Mucosa of rectum (tissue), 2 donors: Measurements from ENCODE around the gene PHF21B.

Source experiments
- H3K27ac ChIP-seq, 2 donors: one replicate each; pipeline ENCODE4 v1.7.0; 2013; ENCODE audit warnings: inconsistent platforms in 2 of 2, low read depth in 2 of 2, low read length in 2 of 2
- H3K27me3 ChIP-seq, 2 donors: one replicate each; pipeline ENCODE4 v1.7.0; 2013; ENCODE audit warnings: low read length in 2 of 2; ENCODE audit not compliant: control insufficient read depth in 2 of 2, insufficient read depth in 2 of 2
- H3K36me3 ChIP-seq, 2 donors: one replicate each; pipeline ENCODE4 v1.7.0; 2013; ENCODE audit warnings: low read length in 2 of 2; ENCODE audit not compliant: control insufficient read depth in 2 of 2, insufficient read depth in 2 of 2
- H3K4me1 ChIP-seq, 2 donors: one replicate each; pipeline ENCODE4 v1.7.0; 2013; ENCODE audit warnings: low read length in 2 of 2, mild to moderate bottlenecking in 1 of 2; ENCODE audit not compliant: control insufficient read depth in 2 of 2, insufficient read depth in 2 of 2
- H3K4me3 ChIP-seq, 2 donors: one replicate each; pipeline ENCODE4 v1.7.0; 2013; ENCODE audit warnings: low read length in 2 of 2
- H3K9ac ChIP-seq, 2 donors: one replicate each; pipeline ENCODE4 v1.7.0; 2013; ENCODE audit warnings: low read length in 2 of 2, low read depth in 1 of 2, mild to moderate bottlenecking in 1 of 2
- H3K9me3 ChIP-seq, 2 donors: one replicate each; pipeline ENCODE4 v1.7.0; 2013; ENCODE audit warnings: low read length in 2 of 2; ENCODE audit not compliant: control insufficient read depth in 2 of 2
- donor health status: healthy.
- donor health status: Normal muscosa, but diverticular disease.

Gene PHF21B

DNA sequence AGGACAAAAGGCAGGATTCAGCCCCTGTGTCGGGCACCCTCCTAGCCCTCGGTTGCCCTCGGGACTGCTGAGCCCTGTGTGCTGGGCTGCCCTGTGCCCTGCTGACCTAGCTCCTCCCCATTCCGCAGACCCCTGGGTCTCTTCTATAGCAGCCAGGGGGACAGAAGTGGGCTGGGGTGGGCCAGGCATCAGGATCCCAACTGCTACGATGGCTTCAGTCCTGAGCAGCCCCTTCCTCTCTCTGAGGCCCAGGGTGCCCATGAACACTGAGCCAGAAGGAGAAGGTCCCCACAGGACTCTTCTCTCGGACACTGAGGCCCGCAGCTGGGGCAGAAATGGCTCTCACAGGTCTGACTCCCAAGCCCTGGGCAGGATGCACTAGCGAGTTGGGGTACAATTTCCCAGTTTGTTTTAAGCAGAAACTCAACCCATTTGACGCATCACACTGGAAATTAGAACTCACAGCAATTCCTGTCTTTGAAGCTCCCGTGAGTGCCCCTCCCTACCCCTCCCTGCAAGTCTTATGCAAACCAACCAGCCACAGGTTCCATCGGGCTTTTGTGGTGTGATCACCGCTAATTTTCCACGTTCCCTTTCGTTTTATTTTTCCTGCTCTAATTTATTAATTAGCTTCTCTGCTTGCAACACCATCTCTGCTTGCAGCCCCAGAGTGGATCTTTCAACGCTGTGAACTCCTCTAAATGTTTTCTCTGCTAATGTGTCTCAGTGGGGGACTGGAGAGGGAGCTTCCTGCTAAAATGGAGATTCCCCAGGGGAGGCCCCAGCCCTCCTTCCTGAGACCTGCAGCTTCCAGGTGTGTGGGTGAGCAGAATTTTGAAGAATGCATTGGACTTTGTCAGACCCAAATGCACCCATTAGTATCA lies 56.7 kb downstream of the PHF21B start:
- Histone ChIP-seq H3K27ac (no peak overlapping the region), H3K36me3 (no peaks in the 10 kb centered on the region), H3K4me3 (no peak overlapping the region), H3K4me1 (no peaks in the 10 kb centered on the region), H3K9me3 (peaks cover 0 to 4% of the 10 kb centered on the region in 2 donors), H3K9ac (no peak overlapping the region), H3K27me3 (peaks cover 0 to 5% of the 10 kb centered on the region in 2 donors)

DNA sequence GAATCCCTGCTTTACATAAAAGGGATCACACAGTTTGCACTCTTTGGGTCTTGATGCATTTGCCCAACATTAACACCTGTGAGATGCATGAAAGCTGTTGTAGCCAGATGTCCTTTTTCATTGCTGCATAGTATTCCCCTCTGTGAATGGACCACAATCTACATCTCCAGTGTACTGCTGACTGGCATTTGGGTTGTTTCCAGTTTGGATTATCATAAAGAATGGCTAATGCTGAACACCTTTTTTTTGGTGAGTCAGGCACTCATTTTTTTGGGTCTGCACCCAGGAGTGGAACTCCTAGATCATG lies 58.3 kb downstream of the PHF21B start:
- Histone ChIP-seq H3K9me3 (peaks cover 0 to 4% of the 10 kb centered on the region in 2 donors), H3K4me3 (no peak overlapping the region), H3K27ac (no peak overlapping the region), H3K27me3 (peaks cover 0 to 5% of the 10 kb centered on the region in 2 donors), H3K36me3 (no peaks in the 10 kb centered on the region), H3K9ac (no peak overlapping the region), H3K4me1 (no peaks in the 10 kb centered on the region)

DNA sequence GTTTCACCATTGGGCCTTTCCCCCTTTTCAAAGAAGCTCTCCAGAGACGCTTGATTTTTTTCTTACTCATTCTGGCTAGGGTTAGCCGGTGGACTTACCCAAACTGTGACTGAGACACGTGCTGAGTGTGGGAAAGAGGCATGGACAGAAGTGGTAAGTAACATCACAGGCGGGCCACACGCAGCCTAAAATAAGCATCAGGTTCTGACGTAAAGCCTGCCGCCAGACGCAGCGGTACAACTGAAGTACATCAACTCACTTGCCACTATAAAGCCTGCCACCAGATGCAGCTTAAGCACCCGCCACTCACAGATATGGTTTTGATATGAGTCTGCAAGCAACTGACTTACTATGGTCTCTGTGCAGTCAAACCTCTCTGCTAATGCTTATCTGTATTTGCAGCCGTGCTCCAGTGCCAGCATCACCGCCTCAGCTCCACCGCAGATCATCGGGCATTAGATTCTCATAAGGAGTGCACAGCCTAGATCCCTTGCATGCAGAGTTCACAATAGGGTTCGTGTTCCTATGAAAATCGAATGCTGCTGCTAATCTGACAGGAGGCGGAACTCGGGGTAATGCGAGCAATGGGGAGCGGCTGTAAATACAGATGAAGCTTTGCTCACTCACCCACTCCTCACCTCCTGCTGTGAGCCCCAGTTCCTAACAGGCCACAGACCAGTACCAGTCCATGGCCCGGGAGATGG lies 58.8 kb downstream of the PHF21B start:
- Histone ChIP-seq H3K27ac (no peak overlapping the region), H3K4me1 (no peaks in the 10 kb centered on the region), H3K36me3 (no peaks in the 10 kb centered on the region), H3K9me3 (peaks cover 0 to 4% of the 10 kb centered on the region in 2 donors), H3K4me3 (no peak overlapping the region), H3K9ac (no peak overlapping the region), H3K27me3 (peaks cover 0 to 5% of the 10 kb centered on the region in 2 donors)

DNA sequence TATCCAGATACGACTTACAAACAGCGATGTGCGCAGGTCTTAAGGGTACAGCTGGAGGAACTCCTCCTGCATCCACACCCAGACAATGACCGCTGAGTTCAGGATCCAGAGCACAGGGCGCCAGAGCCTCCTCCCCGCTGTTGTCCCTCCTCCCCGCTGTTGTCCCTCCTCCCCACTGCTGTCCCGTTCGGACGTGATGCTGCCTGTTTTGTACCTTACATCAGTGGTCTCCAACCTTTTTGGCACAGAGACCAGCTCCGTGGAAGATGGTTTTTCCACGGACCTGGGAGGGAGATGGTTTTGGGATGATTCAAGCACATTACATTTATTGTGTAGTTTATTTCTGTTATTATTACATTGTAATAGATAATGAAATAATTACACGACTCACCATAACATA lies 62.0 kb downstream of the PHF21B start:
- H3K4me1 ChIP-seq = no peaks in the 10 kb centered on the region
- H3K36me3 ChIP-seq = no peaks in the 10 kb centered on the region

DNA sequence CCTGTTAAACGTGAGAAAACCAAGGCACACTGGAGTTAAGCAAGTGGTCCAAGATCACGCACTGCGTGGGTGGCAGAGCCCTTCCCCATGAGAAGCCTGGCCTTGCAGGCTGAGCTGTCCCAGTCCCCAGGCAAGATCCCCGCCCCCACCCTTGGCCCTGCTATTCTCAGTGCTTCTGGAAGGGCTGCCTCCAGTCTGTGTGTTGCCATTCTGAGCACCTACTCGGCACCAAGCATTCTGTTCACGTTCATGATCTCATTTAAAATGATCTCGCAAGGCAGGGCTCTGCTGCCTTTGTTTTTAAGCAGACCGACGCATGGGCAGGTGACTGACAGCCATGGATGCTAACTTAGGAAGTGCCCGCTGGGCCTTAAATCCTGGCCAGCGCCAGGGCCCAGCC lies 62.8 kb downstream of the PHF21B start:
- Histone ChIP-seq H3K27me3 (no peaks in the 10 kb centered on the region), H3K27ac (no peak overlapping the region), H3K4me3 (no peak overlapping the region), H3K36me3 (no peaks in the 10 kb centered on the region), H3K9me3 (peaks cover 0 to 4% of the 10 kb centered on the region in 2 donors), H3K4me1 (no peaks in the 10 kb centered on the region), H3K9ac (no peak overlapping the region)

More for the DNA sequence above, 62.0 kb downstream of the PHF21B start:
- H3K9ac ChIP-seq = no peak overlapping the region
- H3K27ac ChIP-seq = no peak overlapping the region
- H3K9me3 ChIP-seq = peaks cover 0 to 4% of the 10 kb centered on the region in 2 donors
- H3K4me3 ChIP-seq = no peak overlapping the region
- no peaks in the 10 kb centered on the region for H3K27me3 ChIP-seq

DNA sequence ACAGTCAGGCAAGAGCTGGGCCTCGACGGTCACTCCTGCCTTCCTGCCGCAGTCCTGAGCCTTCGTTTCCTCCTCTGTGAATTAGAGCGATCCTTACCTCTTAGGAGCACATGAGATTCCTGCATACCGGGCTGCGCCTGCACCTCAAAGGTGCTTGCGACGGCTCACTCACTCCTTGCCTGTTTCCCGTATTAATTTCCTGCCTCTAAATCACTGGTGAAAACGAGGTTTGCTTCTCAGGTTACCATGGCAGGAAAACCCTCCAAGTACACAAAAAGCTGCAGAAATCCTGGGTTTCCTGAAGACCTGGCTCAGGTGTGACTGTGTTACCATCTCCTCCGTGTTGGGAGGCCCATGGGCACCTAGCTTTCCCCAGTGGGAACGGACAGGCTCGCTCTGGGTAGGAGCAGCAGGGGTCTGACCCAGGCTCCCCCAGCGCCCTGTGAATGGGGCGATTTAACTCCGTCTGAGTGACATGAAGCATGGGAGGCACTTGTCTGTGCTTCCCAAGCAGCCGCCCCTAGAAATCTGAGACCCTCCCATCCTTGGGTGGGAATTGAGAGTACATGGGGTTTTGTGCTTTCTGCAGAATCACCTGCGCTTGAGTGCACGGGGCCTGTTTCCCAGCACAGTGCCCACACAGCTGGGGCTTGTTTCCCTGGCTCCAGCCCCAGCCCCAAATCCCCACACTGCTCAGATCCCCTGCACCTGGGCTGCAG lies 64.8 kb downstream of the PHF21B start:
- Histone ChIP-seq H3K4me1 (no peaks in the 10 kb centered on the region), H3K27ac (no peak overlapping the region), H3K27me3 (no peaks in the 10 kb centered on the region), H3K9me3 (no peaks in the 10 kb centered on the region), H3K36me3 (no peaks in the 10 kb centered on the region), H3K9ac (no peak overlapping the region), H3K4me3 (no peak overlapping the region)

DNA sequence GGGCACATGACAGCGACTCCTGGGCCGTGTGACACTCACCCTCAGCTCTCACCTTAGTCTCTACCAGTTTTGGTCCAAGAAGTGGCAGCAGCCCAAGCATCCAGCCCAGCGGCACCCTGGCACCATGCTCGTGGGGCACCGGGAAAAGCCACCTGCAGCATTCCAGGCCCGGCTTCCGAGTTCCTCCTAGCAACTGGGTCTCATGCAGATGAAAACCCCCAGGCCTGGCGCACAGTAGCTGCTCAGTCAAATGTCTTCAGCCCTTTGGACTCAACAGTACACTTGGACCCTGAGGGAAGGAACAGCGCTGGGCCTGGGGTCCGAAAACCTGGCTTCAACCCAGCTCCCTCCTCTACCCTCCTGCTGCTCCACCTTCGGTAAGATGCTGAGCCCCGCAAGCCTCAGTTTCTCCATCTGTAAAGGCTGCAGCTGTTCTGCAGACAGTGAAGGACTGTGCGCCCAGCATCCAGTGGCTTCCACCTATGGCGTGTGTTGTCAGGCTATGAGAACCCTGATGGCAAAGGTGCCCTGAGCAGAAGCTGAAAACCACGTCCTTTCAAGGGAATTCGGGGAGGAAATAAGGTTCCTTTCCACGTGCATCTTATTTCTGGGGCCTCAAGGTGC lies 66.0 kb downstream of the PHF21B start:
- H3K4me1 ChIP-seq = no peaks in the 10 kb centered on the region
- H3K27me3 ChIP-seq = no peaks in the 10 kb centered on the region
- H3K36me3 ChIP-seq = no peaks in the 10 kb centered on the region
- H3K27ac ChIP-seq = no peak overlapping the region
- no peak overlapping the region for H3K4me3 ChIP-seq
- no peaks in the 10 kb centered on the region for H3K9me3 ChIP-seq
- H3K9ac ChIP-seq = no peak overlapping the region

DNA sequence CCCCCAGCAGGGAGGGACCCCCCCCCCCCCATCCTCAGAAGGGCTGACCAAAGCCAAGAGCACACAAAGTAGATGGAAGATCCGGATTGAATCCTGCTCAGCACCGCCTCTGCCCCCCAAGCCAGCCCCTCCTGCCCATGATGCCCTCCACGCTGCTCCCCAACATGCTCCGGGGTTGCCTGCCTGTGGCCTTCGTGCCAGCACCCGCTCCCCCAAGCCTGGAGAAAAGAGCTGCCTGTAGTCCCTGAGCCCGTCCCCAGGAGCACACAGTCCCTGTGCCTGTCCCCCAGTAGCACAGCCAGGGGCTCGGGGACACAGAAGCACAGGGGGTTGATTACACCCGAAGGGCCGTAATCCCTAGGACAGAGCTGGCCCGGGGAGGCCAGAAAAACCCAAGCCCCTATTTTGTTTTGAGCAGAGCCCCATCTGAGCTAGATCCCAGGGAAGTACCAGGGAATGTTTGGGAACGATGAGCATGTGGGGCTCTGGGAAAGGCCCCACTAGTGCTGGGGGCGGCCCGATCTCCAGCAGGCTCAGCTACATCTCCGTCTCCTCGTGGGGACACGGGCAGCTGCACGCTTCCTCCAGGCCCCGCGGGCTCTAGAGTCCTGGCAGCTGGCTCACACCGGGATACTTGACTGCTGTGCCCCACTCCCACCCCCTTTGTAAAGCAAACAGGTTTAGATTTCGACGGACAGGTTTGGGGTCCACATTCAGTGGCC lies 66.7 kb downstream of the PHF21B start:
- Histone ChIP-seq H3K4me1 (no peaks in the 10 kb centered on the region), H3K4me3 (no peak overlapping the region), H3K27ac (no peak overlapping the region), H3K9ac (no peak overlapping the region), H3K27me3 (no peaks in the 10 kb centered on the region), H3K9me3 (no peaks in the 10 kb centered on the region), H3K36me3 (no peaks in the 10 kb centered on the region)

DNA sequence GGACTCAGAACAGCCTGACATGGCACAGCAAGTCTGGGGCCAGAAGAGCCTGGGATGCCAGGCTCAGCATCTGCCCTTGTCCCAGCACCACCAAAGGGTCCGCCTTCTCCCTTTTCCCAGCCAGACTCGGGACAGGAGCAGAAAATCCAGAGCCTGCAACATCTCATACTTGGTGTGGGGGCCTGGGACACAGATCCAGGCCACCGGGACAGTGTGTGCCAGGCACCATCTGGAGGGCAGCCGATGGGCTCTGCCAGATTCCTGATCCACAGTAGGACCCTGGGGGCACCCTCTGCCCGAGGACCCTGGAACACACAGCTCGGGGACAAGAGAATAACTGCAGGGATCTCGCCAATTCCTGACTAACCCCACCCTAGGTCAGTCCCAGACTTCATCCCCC lies 67.7 kb downstream of the PHF21B start:
- H3K9ac ChIP-seq = no peak overlapping the region
- H3K4me1 ChIP-seq = no peaks in the 10 kb centered on the region
- no peaks in the 10 kb centered on the region for H3K9me3 ChIP-seq
- no peak overlapping the region for H3K27ac ChIP-seq
- no peaks in the 10 kb centered on the region for H3K27me3 ChIP-seq
- no peak overlapping the region for H3K4me3 ChIP-seq
- no peaks in the 10 kb centered on the region for H3K36me3 ChIP-seq
